GM19467 (cell line): Measurements from ENCODE around the gene EZH2.

Experiments
- ATAC-seq: cut with Tn5 transposase; IDR thresholded peaks from one replicate; pipeline ENCODE4 v1.9.1; 2021; ENCODE audit warnings: mild to moderate bottlenecking, moderate library complexity; ENCODE audit not compliant: unreplicated experiment

Gene EZH2

DNA sequence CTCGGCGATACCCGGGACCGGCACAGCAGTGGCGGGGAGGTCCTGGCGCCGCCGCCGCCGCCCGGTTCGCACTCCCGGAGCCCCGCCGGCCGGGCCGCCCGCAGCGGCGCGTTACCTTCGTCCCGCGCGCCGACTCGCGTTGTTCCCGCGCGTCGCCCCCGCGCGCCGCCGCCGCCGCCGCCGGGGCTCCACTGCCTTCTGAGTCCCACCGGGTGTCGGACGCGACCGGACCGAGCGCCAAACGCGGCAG lies at the start of gene EZH2:
Gene EZH2 (minus strand): TSS at position 243 of the 250 bp plus-strand sequence. CDS start 36,993 bp downstream, outside the sequence.
- ATAC-seq = no peak

DNA sequence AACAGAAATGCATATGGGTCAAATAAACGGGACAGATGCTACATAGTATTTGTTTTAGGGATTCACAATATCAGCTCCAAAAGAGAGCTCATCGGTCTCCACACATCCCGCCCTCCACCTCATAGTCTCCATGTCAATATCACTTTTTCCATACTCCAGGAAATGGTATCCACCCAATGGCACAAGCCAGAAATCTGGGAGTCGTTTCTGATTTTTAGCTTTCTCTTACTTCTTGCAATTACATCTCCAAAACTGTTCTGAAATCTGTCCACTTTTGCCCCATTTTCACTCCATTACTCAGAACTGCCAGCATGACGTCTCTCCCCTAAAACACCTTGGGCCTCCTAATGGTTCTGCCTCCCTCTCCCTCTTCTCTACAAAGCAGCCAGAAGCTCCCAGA lies 47.4 kb upstream of the EZH2 start:
- ATAC-seq = no peak

DNA sequence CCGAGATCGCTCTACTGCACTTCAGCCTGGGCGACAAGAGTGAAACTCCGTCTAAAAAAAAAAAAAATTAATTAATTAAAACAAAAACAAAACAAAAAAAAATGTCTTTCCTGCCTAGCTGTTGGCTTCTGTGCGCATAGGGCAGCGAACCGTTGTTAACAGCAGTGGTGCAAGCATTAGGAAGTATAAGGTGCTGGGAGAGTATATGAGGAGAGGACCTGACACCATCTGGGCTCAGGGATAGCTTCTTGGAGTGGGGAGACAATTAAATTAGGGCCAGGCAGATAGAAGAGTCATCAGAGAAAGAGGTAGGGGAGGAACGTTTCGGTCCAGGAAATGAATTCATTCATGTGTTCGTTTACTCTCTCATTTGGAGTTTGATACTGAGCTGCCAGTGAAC lies 46.2 kb upstream of the EZH2 start:
- no peak for ATAC-seq

DNA sequence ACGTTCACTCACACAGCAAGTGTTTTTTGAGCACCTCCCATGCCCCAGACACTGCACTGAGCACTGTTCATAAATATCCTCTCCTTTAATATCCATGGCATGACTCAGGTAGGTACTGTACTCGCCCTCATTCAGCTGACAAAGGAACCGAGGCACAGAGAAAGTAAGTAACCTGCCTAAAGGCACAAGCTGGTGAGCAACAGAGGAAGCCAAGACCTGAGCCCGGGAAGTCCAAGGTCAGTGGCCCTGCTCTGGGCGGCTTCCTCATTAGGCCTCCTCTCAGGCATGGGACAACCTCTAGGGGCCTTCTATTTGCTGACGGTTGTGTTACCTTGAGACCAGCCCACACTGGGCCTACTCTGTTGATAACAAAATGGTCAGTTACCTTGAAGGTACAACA lies 45.1 kb upstream of the EZH2 start:
- no peak for ATAC-seq

DNA sequence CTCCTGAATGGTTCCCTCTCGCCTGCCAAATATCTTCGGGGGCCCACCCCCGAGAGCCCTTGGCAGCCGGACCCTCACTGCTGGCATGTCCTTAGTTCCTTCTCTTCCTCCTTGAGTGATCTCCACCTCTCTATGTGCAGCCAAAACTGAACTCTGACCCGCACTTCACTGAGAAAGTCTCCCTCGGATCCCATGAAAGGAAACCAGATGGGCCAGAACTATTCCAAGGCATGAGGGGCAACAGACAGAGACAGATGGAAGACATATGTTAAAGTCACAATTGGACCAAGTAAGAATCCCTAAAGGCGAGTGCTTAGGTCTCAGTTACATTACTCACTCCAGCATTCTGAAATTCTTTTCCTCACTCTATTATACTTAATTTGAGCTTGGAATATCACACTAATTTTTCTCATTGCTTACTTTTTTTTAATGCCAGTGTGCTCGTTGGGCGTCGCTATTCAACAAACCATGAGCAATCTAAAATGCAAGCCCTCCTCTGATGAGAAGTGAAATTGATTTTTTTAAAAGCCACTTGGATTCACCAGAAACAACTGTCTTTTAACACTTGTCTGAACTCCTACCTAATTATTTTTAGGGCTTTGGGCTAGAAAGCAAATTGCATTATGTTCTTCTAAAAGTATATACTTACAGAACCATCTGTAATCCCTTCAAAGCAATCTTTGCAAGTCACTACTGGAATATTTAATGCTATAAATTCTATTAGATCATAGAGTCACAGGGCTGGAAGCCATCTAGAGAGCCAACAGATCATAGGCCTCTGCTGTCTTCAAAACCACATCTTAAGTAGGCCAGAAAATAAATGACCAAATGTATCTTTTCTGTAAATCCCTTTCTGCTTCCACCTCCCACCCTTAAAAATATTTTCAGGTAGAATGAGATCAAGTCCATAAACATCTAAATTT lies 43.3 kb upstream of the EZH2 start:
- no peak for ATAC-seq

DNA sequence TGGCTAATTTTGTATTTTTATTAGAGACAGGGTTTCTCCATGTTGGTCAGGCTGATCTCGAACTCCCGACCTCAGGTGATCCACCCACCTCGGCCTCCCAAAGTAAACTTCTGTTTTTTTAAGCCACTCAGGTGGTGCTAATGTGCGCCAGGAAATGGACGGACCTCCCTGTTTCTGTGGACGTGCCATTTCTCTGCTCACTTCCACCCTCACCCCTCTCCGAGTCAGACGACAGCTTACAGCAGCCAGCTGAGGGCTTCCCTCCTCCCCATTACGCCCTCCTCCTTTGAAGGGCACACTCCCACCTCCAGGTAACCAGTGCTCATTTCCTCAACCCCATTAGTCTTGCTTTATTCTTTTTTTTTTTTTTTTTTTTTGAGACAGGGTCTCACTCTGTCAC lies 41.7 kb upstream of the EZH2 start:
- no peak for ATAC-seq

DNA sequence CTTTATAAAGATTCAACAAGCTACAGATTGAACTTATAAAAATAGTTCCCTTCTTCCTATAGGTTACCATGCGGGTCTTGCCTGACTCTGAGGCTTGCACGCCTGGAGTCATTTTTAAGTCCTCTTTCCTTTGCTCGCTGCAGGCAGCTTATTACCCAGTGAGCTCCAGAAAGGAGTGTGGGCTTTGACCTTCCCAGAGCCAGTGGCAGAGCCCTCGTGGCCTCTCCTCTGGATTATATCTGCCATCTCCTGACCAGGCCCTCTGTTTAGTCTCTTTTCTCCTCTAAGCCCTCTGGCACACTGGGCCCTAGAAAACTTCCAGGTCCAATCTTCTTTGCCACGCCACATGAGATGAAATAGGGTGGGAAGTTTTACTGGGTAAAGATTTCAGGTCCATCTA lies 39.9 kb upstream of the EZH2 start:
- no peak for ATAC-seq

DNA sequence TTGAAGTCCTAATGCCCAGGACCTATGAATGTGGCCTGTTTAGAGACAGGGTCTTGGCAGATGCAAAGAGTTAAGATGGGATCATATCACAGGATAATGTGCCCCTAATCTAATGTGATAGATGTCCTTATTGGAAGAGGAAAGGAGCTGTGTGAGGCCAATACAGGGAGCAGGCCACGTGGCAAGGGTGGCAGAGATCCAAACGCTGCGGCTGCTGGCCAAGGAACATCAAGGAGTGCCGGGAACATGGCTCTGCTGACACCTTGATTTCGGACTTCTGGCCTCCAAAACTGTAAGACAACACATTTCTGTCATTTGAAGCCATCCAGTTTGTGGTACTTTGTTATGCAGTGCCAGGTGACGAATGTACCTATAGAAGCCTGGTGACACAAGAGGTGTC lies 37.7 kb upstream of the EZH2 start:
- no peak for ATAC-seq

DNA sequence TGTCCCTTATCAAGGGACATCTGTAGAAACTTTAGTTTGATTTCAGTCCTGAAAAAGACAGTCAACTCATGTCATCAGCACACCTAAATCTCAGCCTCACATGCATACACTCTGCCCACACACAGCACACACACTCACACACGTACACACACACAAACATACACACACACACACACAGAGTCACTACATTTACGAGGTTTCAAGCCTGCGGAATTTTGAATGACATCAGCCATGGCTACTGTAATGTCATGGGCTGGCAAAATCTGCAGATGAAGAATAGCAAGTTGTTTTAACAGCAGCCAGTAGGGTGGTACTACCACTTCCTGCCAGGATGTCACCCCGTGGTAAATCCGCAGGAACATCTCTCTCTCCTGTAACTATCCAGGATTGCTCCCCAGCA lies 37.1 kb upstream of the EZH2 start:
- ATAC-seq = no peak

DNA sequence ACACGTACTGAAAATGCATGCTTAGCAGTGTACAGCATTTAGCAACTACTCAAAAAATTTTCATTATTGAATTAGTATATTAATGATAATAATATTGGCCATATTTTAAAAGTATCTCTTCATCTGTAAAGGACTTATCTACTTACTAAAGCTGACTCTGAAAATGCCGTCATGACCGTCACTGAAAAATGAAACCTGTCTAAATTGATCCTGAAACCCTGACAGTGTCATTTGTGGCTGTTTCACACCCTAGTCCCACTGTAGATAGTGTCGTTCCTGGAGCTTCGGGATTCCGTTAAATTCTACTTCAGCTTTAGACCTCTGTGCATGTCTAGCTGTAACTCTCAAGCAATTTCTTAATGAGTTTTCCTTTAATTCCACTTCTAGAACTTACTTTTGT lies 35.8 kb upstream of the EZH2 start:
- ATAC-seq = no peak

DNA sequence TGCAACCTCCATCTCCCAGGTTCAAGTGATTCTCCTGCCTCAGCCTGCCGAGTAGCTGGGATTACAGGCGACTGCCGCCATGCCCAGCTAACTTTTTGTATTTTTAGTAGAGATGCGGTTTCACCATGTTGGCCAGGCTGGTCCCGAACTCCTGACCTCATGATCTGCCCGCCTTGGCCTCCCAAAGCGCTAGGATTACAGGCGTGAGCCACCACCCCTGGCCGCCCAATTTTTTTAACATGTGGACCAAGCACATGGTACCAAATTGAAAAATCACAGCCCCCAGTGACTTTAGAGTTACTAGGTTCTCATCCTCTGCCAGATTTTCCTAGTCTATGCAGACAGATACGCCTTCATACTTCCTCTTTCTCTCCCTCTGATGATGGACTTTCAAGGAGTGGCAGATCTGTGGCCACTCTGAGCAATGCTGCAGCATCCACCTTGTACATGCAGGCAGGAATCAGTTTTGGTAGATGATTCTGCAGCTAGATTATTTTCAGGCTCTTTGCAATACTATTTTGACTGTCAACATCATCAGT lies 34.0 kb upstream of the EZH2 start:
- no peak for ATAC-seq

DNA sequence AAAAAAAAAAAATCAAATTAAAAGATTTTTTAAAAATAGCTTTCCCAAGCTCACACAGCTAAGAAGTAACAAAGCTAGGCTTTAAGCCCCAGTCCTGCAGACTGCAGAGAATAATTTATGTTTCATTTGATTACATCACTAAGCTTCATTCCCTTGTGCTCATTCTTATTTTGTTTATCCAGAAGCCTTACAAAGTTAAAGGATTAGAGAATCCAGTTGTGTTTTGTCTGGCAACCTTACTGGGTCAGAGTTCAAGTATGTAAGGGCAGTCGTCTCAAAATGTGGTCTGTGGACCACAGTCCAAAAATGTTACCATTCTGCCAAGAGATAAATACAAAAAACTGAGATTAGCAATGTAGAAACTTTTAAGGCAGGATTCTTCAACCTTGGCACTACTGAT lies 32.1 kb upstream of the EZH2 start:
- ATAC-seq = no peak

DNA sequence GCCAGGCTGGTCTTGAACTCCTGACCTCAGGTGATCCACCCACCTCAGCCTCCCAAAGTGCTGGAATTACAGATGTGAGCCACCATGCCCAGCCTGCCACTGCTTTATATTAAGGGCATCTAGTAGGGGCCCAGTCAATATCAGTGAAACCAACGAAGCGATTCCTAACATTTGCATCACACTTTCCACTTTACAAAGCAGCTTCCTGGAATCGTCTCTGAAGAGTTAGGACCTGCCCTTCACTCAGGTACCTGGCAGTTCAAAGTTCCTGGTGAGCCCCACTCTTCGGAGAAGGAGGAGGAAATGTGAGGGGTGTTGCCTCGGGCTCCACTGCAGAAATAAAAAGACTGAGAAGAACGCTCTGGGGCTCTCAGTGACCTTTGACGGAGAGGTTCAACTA lies 31.1 kb upstream of the EZH2 start:
- ATAC-seq = no peak

DNA sequence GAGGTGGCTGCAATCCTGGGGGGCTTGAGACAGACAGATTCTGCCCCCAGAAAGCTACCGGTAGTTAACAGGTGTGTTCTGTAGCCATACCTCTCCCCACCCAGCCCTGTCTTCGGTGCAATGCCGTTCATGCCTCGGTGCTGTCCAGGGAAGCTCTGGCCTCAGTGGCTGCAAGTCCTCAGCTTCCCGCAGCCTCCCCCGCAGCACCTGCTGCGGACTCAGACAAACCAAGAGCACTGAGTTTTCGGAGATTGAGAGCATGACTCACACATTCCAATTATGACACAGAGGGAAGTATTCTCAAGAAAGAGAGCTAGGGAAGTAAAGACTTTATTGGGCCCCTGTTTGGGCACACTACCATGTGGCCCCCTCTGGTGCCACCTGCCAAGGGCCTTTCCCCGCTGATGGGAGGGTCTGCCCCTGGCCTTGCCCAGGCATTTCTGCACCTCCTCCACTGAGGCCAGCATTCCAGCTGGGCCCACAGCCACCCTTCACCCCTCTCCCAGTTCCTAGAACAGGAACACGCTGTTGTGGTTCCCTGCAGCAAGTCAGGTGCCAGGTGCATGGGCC lies 30.2 kb upstream of the EZH2 start:
- ATAC-seq = peak; percentile 50

DNA sequence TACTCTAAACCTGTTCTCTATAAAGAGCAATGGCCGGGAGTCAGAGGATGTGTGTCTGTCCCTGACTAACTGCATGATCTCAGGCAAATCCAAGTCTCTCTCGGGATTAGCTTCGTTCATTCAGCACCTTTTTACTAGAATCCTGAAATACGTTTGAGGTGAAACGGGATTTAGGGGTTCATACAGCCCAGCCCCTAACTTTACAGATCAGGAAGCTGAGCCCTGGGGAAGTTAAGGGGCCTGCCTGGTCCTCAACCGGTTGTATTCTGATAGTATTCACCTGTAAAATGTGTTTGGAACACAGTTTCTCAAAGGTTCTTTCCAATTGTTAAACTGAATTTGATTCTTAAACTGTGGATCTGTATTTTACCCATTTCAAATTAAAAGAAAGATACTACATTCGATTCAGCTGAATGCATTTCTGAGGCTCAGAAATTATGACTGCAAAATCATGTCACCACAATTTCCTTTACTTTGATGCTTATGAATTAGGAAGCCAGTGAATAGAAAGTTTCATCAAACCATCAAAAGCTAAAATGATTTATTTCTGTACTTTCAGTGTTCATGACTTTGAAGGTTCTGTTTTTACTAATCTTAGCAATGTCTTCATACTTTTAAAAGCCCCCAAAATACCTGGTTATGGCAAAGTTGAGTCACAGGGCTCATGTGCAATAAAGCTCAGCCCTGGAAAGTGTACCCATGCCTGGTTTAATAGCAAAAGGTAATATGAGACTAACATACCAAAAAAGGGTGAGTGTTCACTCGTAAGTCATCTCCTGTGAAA lies 28.9 kb upstream of the EZH2 start:
- peak; percentile 46 for ATAC-seq

DNA sequence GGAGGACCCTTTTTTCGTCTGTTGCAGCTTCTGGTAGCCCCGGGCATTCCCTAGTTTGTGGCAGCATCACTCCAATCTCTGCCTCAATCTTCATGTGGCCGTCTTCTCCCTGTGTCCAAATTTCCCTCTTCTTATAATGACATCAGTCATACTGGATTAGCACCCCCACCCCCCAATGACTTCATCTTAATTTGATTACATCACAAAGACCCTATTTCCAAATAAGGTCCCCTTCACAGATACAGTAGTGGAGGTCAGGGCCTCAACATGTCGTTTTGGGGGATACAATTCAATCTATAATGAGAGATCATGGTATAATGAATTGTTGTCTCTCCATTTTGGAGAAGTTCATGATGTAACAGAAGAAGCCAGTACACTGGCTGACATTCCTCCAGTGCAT lies 28.1 kb upstream of the EZH2 start:
- ATAC-seq = no peak

DNA sequence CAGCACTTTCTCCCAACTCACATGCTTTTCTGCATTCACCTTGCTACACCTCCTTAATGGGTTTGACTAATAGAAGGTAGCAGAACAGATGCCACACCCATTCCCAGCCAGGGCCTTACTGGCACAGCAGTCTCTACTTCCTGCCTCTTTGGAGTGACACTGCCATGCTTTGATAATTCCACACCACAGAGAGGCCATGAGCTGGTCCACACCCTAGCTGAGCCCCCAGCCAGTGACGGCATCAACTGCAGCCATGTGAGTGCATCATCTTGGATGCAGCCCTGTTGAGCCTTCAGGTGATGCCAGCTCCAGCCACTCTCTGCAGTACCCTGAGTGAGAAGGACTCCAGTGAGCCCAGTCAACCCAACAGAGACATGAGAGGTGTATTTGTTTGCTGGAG lies 27.5 kb upstream of the EZH2 start:
- no peak for ATAC-seq

DNA sequence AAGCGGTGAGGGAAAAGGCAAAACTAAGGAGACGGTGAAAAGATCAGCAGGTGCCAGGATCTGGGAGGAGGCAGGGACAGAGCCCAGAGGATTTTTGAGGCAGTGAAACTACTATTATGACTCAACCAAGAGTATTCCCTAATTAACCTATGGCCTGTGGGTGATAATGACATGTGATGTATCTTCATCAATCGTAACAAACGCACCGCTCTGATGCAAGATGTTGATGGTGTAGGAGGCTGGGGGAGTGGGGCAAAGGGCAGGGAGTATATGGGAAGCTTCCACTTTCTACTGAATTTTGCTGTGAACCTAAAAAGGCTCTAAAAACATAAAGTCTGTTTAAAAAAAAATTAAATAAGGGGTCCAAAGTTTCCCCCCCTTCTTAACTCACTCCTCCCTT lies 25.5 kb upstream of the EZH2 start:
- ATAC-seq = no peak

DNA sequence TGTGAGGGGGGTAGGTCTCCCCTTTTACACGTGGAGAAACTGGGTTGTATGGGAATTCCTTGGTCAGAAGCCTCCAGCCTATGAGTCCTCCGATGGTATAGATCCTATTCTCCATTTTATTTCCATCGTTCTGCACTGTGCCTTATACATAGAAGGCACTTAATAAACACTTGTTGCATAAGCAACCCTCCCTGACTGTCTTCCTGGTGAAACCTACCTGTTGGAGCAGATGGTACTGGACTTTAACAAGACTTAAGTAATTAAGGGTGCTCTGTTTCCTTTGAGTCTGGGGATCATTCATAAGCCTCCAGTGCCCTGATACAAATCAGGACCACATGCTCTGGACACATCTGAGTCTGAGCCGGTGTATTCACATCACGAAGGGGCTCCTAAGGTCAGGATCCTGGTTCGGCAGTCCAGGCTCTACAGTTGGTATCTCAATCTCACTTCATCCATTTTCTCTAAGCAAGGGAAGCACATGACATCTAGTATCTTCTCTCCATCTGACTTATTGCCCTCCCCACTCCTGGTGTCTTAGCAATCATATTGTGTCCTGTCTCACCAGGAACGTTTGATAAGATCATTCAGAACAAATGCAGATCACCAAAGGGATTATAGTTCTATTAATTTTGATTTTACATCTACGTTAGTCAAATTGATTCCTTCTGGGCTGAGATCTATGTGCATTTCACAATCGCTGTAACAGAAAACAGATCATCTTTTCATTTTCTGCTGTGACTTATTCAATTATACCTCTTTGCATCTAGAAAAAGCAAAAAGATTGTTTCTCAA lies 22.8 kb upstream of the EZH2 start:
- no peak for ATAC-seq

DNA sequence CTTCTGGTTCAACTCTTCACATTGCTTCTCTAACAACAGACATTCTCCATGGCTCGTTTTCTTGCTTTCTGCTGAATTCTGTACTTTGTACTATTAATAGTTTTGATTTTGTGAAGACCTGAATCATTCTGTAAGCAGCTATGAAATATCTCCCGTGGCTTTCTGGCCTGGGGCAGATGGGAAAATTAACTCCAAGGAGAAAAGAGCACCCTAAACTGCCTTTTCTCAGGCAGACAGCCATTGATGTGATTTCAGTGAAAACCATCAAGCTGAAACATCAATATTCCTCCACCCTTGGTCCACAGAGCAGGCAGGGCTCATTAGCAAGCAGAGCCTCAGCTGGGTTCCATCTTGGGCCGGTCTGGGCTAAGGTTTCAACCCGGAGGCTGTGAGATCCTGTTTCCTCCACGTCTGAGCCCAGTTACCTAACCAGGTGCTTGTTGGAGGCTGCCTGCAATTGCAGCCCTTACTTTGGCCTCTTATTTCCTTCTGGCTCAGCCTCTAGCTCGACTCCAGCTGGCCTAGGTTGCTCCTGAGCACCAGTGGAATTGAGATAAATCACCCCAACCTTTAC lies 21.1 kb upstream of the EZH2 start:
- ATAC-seq = no peak

DNA sequence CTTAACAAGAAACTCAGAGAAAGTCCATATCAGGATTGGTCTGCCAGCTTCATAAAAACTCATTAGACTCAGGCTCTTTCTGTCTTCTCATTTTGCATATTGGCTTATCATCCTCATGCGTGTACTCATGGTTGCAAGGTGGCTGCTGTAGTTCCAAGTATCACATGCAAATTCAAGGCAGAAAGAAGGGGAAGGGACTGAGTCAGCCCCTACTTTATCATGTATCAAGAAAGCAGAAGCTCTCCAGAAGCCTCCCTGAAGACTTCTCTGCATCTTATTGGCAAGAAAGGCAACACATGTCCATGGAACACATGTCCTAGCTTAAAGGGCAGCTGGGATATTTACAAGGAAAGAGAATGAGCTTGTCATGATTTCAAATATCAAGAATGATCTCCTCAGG lies 19.4 kb upstream of the EZH2 start:
- ATAC-seq = no peak
